ENCODE results near the gene VAV2.

Gene VAV2

GRCh38 chr9:133807818-133808217 lies 184.3 kb downstream of the VAV2 start:
- peaks cover 15 to 17% of the 10 kb centered on the region in 2 experiments for H3K4me1 ChIP-seq (ENCODE audit: control insufficient read depth in 1 of 2, insufficient read depth in 2 of 2, low read length in 2 of 2)
- H3K27ac ChIP-seq (ENCODE audit: low read depth, low read length) = no peak overlapping the region
- no peak overlapping the region for H2BK12ac ChIP-seq (ENCODE audit: low read length)
- no CpG with 5 or more reads among the region's 13 CpGs for WGBS (ENCODE audit: extremely low coverage, insufficient coverage, insufficient read length)
- H4K8ac ChIP-seq (ENCODE audit: low read depth, low read length) = no peak overlapping the region
- no peak overlapping the region for H2AK5ac ChIP-seq (ENCODE audit: low read length)
- H3K4me3 ChIP-seq (ENCODE audit: low read depth, low read length) = no peak overlapping the region
- no peak overlapping the region for H2BK5ac ChIP-seq (ENCODE audit: low read depth, low read length, poor library complexity)
- H3K4me2 ChIP-seq (ENCODE audit: low read length) = no peak overlapping the region
- H3K14ac ChIP-seq (ENCODE audit: low read length) = no peak overlapping the region
- peaks cover 3% of the 10 kb centered on the region for H3K79me1 ChIP-seq (ENCODE audit: low read length)
- H2AFZ ChIP-seq (ENCODE audit: insufficient read depth, low read length, poor library complexity) = no peak overlapping the region
- H4K12ac ChIP-seq (ENCODE audit: low read depth, low read length) = no peak overlapping the region
- no peak overlapping the region for H4K91ac ChIP-seq (ENCODE audit: low read depth, low read length)
- peaks cover 4% of the 10 kb centered on the region for H3K9me3 ChIP-seq (ENCODE audit: insufficient read depth, low read depth, low read length)
- no peak overlapping the region for H3K18ac ChIP-seq (ENCODE audit: low read length)
- H3K4ac ChIP-seq (ENCODE audit: low read depth, low read length) = no peak overlapping the region
- peaks cover 1% of the 10 kb centered on the region for H3K79me2 ChIP-seq (ENCODE audit: control insufficient read depth, insufficient read depth, low read length, poor library complexity)
- H3K9ac ChIP-seq (ENCODE audit: low read length) = no peak overlapping the region
- peaks cover 94 to 97% of the 10 kb centered on the region in 2 experiments for H3K36me3 ChIP-seq (ENCODE audit: control insufficient read depth in 1 of 2, insufficient read depth in 2 of 2, low read length in 2 of 2)
- no peak for DNase-seq
- no peak overlapping the region for H3K23ac ChIP-seq (ENCODE audit: low read length)
- H3K27me3 ChIP-seq (ENCODE audit: insufficient read depth, low read length) = no peaks in the 10 kb centered on the region
- no peak overlapping the region for H2BK120ac ChIP-seq (ENCODE audit: insufficient read depth, low read length, poor library complexity)

GRCh38 chr9:133807037-133807436 lies 185.1 kb downstream of the VAV2 start:
- Histone ChIP-seq H4K91ac (ENCODE audit: low read depth, low read length) (no peak overlapping the region), H3K36me3 (ENCODE audit: control insufficient read depth in 1 of 2, insufficient read depth in 2 of 2, low read length in 2 of 2) (peaks cover 93 to 97% of the 10 kb centered on the region in 2 experiments), H3K18ac (ENCODE audit: low read length) (no peak overlapping the region), H3K4me2 (ENCODE audit: low read length) (no peak overlapping the region), H4K8ac (ENCODE audit: low read depth, low read length) (no peak overlapping the region), H3K27ac (ENCODE audit: low read depth, low read length) (no peak overlapping the region), H3K27me3 (ENCODE audit: insufficient read depth, low read length) (no peaks in the 10 kb centered on the region), H4K12ac (ENCODE audit: low read depth, low read length) (no peak overlapping the region), H3K23ac (ENCODE audit: low read length) (no peak overlapping the region), H3K9me3 (ENCODE audit: insufficient read depth, low read depth, low read length) (peaks cover 3% of the 10 kb centered on the region), H3K79me1 (ENCODE audit: low read length) (peaks cover 3% of the 10 kb centered on the region), H2AFZ (ENCODE audit: insufficient read depth, low read length, poor library complexity) (no peak overlapping the region), H3K4ac (ENCODE audit: low read depth, low read length) (no peak overlapping the region), H2AK5ac (ENCODE audit: low read length) (no peak overlapping the region), H3K4me3 (ENCODE audit: low read depth, low read length) (no peak overlapping the region), H3K79me2 (ENCODE audit: control insufficient read depth, insufficient read depth, low read length, poor library complexity) (peaks cover 1% of the 10 kb centered on the region), H2BK12ac (ENCODE audit: low read length) (no peak overlapping the region), H3K14ac (ENCODE audit: low read length) (no peak overlapping the region), H3K4me1 (ENCODE audit: control insufficient read depth in 1 of 2, insufficient read depth in 2 of 2, low read length in 2 of 2) (peaks cover 18 to 22% of the 10 kb centered on the region in 2 experiments), H2BK120ac (ENCODE audit: insufficient read depth, low read length, poor library complexity) (no peak overlapping the region), H2BK5ac (ENCODE audit: low read depth, low read length, poor library complexity) (no peak overlapping the region), H3K9ac (ENCODE audit: low read length) (no peak overlapping the region)
- no CpG with 5 or more reads among the region's 14 CpGs for WGBS (ENCODE audit: extremely low coverage, insufficient coverage, insufficient read length)
- no peak for DNase-seq

- no peak overlapping the region for H3K14ac ChIP-seq (ENCODE audit: low read length)
- DNase-seq = no peak
- no peak overlapping the region for H3K4ac ChIP-seq (ENCODE audit: low read depth, low read length)
- no peak overlapping the region for H4K8ac ChIP-seq (ENCODE audit: low read depth, low read length)
- H3K9me3 ChIP-seq (ENCODE audit: insufficient read depth, low read depth, low read length) = peaks cover 2% of the 10 kb centered on the region
- no peak overlapping the region for H4K91ac ChIP-seq (ENCODE audit: low read depth, low read length)
- no peaks in the 10 kb centered on the region for H3K27me3 ChIP-seq (ENCODE audit: insufficient read depth, low read length)
- peaks cover 18 to 23% of the 10 kb centered on the region in 2 experiments for H3K4me1 ChIP-seq (ENCODE audit: control insufficient read depth in 1 of 2, insufficient read depth in 2 of 2, low read length in 2 of 2)
- H3K36me3 ChIP-seq (ENCODE audit: control insufficient read depth in 1 of 2, insufficient read depth in 2 of 2, low read length in 2 of 2) = peaks cover 92 to 97% of the 10 kb centered on the region in 2 experiments
- H2AFZ ChIP-seq (ENCODE audit: insufficient read depth, low read length, poor library complexity) = no peak overlapping the region
- no peak overlapping the region for H2BK120ac ChIP-seq (ENCODE audit: insufficient read depth, low read length, poor library complexity)
- H3K18ac ChIP-seq (ENCODE audit: low read length) = no peak overlapping the region
- H2BK5ac ChIP-seq (ENCODE audit: low read depth, low read length, poor library complexity) = no peak overlapping the region
- H2AK5ac ChIP-seq (ENCODE audit: low read length) = no peak overlapping the region
- no CpG with 5 or more reads among the region's 17 CpGs for whole genome bisulfite sequencing (ENCODE audit: extremely low coverage, insufficient coverage, insufficient read length)
- peaks cover 1% of the 10 kb centered on the region for H3K79me2 ChIP-seq (ENCODE audit: control insufficient read depth, insufficient read depth, low read length, poor library complexity)
- H3K79me1 ChIP-seq (ENCODE audit: low read length) = peaks cover 3% of the 10 kb centered on the region
- H3K9ac ChIP-seq (ENCODE audit: low read length) = no peak overlapping the region
- no peak overlapping the region for H3K27ac ChIP-seq (ENCODE audit: low read depth, low read length)
- H3K4me2 ChIP-seq (ENCODE audit: low read length) = no peak overlapping the region
- no peak overlapping the region for H3K23ac ChIP-seq (ENCODE audit: low read length)
- no peak overlapping the region for H3K4me3 ChIP-seq (ENCODE audit: low read depth, low read length)
- H2BK12ac ChIP-seq (ENCODE audit: low read length) = no peak overlapping the region
- no peak overlapping the region for H4K12ac ChIP-seq (ENCODE audit: low read depth, low read length)
Observed at GRCh38 chr9:133806623-133807010, 185.5 kb downstream of the VAV2 start.

- no CpG with 5 or more reads among the region's 32 CpGs for WGBS (ENCODE audit: extremely low coverage, insufficient coverage, insufficient read length)
- Histone ChIP-seq H3K4me1 (ENCODE audit: control insufficient read depth in 1 of 2, insufficient read depth in 2 of 2, low read length in 2 of 2) (peaks cover 23 to 27% of the 10 kb centered on the region in 2 experiments), H3K9ac (ENCODE audit: low read length) (no peak overlapping the region), H2BK5ac (ENCODE audit: low read depth, low read length, poor library complexity) (no peak overlapping the region), H3K18ac (ENCODE audit: low read length) (no peak overlapping the region), H2BK120ac (ENCODE audit: insufficient read depth, low read length, poor library complexity) (no peak overlapping the region), H3K27me3 (ENCODE audit: insufficient read depth, low read length) (no peaks in the 10 kb centered on the region), H4K91ac (ENCODE audit: low read depth, low read length) (no peak overlapping the region), H2BK12ac (ENCODE audit: low read length) (no peak overlapping the region), H3K27ac (ENCODE audit: low read depth, low read length) (no peak overlapping the region), H3K79me1 (ENCODE audit: low read length) (peaks cover 3% of the 10 kb centered on the region), H3K4me2 (ENCODE audit: low read length) (no peak overlapping the region), H3K79me2 (ENCODE audit: control insufficient read depth, insufficient read depth, low read length, poor library complexity) (peaks cover 1% of the 10 kb centered on the region), H4K8ac (ENCODE audit: low read depth, low read length) (no peak overlapping the region), H2AFZ (ENCODE audit: insufficient read depth, low read length, poor library complexity) (no peak overlapping the region), H2AK5ac (ENCODE audit: low read length) (no peak overlapping the region), H3K23ac (ENCODE audit: low read length) (no peak overlapping the region), H4K12ac (ENCODE audit: low read depth, low read length) (no peak overlapping the region), H3K4me3 (ENCODE audit: low read depth, low read length) (no peak overlapping the region), H3K4ac (ENCODE audit: low read depth, low read length) (no peak overlapping the region), H3K14ac (ENCODE audit: low read length) (no peak overlapping the region), H3K9me3 (ENCODE audit: insufficient read depth, low read depth, low read length) (peaks cover 2% of the 10 kb centered on the region), H3K36me3 (ENCODE audit: control insufficient read depth in 1 of 2, insufficient read depth in 2 of 2, low read length in 2 of 2) (peaks cover 94 to 97% of the 10 kb centered on the region in 2 experiments)
- DNase-seq = no peak
Observed at GRCh38 chr9:133805876-133806622, 186.1 kb downstream of the VAV2 start.
